DND-41 (cell line): ENCODE measurements around the gene TMCC2.

Experiments used
- CTCF ChIP-seq: IDR thresholded peaks from 2 replicates; pipeline ENCODE4 v1.5.1; 2012; ENCODE audit warnings: borderline replicate concordance, low read length, moderate library complexity, mild to moderate bottlenecking; ENCODE audit not compliant: poor library complexity, severe bottlenecking; ENCODE audit errors: extremely low read depth
- EZH2 ChIP-seq: IDR thresholded peaks from 3 replicates; pipeline ENCODE4 v1.6.1; 2012; ENCODE audit warnings: borderline replicate concordance, low read depth, mild to moderate bottlenecking, moderate library complexity, low read length, inconsistent platforms; ENCODE audit not compliant: severe bottlenecking

DNA sequence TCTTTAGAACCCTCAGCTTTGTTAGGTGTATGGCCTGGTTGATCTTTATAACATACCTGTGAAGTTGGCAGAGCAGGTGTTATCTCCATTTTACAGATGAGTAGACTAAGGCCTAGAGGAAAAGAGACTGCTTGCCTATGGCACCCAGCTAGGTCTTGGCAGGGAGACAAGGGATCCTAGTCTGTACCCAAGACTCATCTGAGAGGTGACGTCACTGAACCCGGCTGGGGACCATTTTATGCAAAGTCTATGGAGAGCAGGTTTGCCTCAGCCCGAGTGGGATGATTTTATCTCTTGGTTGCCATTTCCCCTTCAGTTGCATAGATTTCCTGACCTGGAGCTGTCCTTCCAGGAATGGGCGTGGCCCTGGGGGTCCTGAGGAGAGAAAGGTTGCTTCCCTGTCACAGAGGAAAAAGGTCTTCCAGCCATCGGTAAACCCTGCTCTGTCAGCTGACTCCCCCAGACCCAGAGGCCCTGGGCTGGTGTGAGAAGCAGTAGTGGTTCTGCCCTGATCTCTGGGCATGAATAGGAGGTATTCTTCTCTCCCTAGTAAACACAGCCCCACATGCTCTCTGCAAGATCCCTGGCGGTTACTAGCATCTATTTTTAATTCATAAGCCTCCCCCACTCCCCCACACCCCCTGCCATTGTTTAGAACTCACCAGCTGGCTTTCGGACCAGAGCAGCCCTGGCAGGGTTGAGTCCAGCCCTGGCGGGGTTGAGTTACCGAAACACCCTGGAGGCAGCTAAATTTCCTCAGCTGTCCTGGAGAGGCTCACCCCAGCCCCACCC is 19.6 kb downstream of the TMCC2 start:
- no peak for TF ChIP-seq CTCF
- no peak for TF ChIP-seq EZH2
